ENCODE results near the gene LRRK1. TPM values are rescaled to one million over a fixed set of nuclear protein-coding genes. Genes with fewer than 3 reads are reported as not detected.

Gene LRRK1
- polyA plus RNA-seq, 2 of the 4 experiments (the other 2 are of a cell fraction), result 12.2 to 17.7 TPM

DNA sequence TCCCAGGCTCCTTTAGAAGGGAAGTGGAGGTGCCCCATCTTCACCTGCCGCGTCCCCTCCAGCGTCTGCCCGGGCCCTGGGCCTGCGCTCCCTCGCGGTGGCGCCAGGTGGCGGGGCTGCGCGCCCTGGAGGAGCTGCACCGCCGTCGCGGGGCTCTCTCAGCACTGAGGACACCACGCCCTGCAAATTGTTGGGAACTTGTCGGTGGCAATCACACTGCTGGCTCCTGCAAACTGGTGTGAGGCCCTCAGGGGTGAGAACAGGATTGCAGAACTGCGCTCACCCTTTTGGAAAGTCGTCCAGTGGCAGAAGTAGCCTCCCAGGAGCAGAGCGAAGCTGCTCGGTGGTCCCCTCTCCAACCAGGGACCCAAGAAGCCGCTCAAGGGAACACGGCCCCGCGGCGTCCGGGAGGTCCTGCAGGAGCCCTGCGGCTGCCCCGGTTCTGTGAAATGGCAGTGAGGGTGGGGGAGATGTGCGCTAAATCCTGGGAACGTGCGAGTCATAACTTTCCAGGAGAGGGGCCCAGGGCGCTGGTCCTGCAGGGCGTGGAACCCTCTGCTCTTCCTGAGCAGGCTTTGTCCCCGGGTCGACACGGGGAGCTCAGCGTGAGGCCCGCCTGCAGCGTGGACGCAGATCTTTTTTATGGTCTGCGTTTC is 995 bp upstream of the LRRK1 start (continued):
- TF ChIP-seq FOSL2 (IDR thresholded peaks at IDR 0.05), result no peak
- TF ChIP-seq FOSL2 (CRISPR knock-in tag; IDR thresholded peaks at IDR 0.05), result no peak
- no peak for TF ChIP-seq PHF8 (IDR thresholded peaks at IDR 0.05; ENCODE audit: borderline replicate concordance, low read depth)
- TF ChIP-seq GATA3 (IDR thresholded peaks at IDR 0.05; ENCODE audit: borderline replicate concordance), result peak; percentile 22; the same call in 1 of the 2 replicates
- TF ChIP-seq ESRRA (IDR thresholded peaks at IDR 0.05; ENCODE audit: borderline replicate concordance, low read length), result no peak
- 0 out of 2 replicates have a peak, but pooled peaks have one; percentile 20 for TF ChIP-seq EHF (CRISPR knock-in tag; IDR thresholded peaks at IDR 0.05)
- TF ChIP-seq, protein P1, sequence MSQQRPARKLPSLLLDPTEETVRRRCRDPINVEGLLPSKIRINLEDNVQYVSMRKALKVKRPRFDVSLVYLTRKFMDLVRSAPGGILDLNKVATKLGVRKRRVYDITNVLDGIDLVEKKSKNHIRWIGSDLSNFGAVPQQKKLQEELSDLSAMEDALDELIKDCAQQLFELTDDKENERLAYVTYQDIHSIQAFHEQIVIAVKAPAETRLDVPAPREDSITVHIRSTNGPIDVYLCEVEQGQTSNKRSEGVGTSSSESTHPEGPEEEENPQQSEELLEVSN (IDR thresholded peaks at IDR 0.05; ENCODE audit: borderline replicate concordance, low read depth), result no peak; the same call in none of the 2 replicates
- TF ChIP-seq TP53 (CRISPR knock-in tag; IDR thresholded peaks at IDR 0.05), result no peak
- TF ChIP-seq HDAC2 (IDR thresholded peaks at IDR 0.05), result no peak
- peak in 1 of 2 experiments; percentile 82; a peak in 3 of 5 replicates for TF ChIP-seq JUN (IDR thresholded peaks at IDR 0.05)
- no peak for TF ChIP-seq RNF2 (IDR thresholded peaks at IDR 0.05; ENCODE audit: borderline replicate concordance, low read depth)
- TF ChIP-seq HEYL (CRISPR knock-in tag; IDR thresholded peaks at IDR 0.05), result no peak
- TF ChIP-seq MAX (IDR thresholded peaks at IDR 0.05), result peak; percentile 89
- TF ChIP-seq CBX8 (IDR thresholded peaks at IDR 0.05), result no peak
- TF ChIP-seq KDM1A (IDR thresholded peaks at IDR 0.05; ENCODE audit: low read depth), result no peak
- TF ChIP-seq TFCP2L1 (CRISPR knock-in tag; IDR thresholded peaks at IDR 0.05), result no peak
- TF ChIP-seq SMC3 (IDR thresholded peaks at IDR 0.05), result peak; percentile 99
- TF ChIP-seq, protein P2, sequence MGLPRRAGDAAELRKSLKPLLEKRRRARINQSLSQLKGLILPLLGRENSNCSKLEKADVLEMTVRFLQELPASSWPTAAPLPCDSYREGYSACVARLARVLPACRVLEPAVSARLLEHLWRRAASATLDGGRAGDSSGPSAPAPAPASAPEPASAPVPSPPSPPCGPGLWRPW (IDR thresholded peaks at IDR 0.05), result no peak
- TF ChIP-seq HOXB13 (CRISPR knock-in tag; IDR thresholded peaks at IDR 0.05; ENCODE audit: low read depth), result no peak
- TF ChIP-seq, protein P3, sequence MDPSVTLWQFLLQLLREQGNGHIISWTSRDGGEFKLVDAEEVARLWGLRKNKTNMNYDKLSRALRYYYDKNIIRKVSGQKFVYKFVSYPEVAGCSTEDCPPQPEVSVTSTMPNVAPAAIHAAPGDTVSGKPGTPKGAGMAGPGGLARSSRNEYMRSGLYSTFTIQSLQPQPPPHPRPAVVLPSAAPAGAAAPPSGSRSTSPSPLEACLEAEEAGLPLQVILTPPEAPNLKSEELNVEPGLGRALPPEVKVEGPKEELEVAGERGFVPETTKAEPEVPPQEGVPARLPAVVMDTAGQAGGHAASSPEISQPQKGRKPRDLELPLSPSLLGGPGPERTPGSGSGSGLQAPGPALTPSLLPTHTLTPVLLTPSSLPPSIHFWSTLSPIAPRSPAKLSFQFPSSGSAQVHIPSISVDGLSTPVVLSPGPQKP (IDR thresholded peaks at IDR 0.05; ENCODE audit: low read depth, low read length), result no peak
- TF ChIP-seq NR3C1 (IDR thresholded peaks at IDR 0.05), result no peak
- no peak for TF ChIP-seq HOXA7 (CRISPR knock-in tag; IDR thresholded peaks at IDR 0.05)
- TF ChIP-seq MYC (IDR thresholded peaks at IDR 0.05; ENCODE audit: borderline replicate concordance, low read length), result peak; percentile 78; the same call in 1 of the 2 replicates
- TF ChIP-seq, protein P4, sequence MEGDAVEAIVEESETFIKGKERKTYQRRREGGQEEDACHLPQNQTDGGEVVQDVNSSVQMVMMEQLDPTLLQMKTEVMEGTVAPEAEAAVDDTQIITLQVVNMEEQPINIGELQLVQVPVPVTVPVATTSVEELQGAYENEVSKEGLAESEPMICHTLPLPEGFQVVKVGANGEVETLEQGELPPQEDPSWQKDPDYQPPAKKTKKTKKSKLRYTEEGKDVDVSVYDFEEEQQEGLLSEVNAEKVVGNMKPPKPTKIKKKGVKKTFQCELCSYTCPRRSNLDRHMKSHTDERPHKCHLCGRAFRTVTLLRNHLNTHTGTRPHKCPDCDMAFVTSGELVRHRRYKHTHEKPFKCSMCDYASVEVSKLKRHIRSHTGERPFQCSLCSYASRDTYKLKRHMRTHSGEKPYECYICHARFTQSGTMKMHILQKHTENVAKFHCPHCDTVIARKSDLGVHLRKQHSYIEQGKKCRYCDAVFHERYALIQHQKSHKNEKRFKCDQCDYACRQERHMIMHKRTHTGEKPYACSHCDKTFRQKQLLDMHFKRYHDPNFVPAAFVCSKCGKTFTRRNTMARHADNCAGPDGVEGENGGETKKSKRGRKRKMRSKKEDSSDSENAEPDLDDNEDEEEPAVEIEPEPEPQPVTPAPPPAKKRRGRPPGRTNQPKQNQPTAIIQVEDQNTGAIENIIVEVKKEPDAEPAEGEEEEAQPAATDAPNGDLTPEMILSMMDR (IDR thresholded peaks at IDR 0.05), result peak; percentile 97
- no peak for TF ChIP-seq ZC3H11A (IDR thresholded peaks at IDR 0.05)
- peak; percentile 90 to 97 for TF ChIP-seq RAD21 (conservative IDR thresholded peaks at IDR 0.05 in 1 of 2, IDR thresholded peaks at IDR 0.05 in 1 of 2)

All from A549 (cell line).